ENCODE data around the gene CERT1.

GRCh38 chr5:75356719-75357118 lies 154.7 kb downstream of the CERT1 start:
- TF ChIP-seq, protein P1, sequence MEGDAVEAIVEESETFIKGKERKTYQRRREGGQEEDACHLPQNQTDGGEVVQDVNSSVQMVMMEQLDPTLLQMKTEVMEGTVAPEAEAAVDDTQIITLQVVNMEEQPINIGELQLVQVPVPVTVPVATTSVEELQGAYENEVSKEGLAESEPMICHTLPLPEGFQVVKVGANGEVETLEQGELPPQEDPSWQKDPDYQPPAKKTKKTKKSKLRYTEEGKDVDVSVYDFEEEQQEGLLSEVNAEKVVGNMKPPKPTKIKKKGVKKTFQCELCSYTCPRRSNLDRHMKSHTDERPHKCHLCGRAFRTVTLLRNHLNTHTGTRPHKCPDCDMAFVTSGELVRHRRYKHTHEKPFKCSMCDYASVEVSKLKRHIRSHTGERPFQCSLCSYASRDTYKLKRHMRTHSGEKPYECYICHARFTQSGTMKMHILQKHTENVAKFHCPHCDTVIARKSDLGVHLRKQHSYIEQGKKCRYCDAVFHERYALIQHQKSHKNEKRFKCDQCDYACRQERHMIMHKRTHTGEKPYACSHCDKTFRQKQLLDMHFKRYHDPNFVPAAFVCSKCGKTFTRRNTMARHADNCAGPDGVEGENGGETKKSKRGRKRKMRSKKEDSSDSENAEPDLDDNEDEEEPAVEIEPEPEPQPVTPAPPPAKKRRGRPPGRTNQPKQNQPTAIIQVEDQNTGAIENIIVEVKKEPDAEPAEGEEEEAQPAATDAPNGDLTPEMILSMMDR (IDR thresholded peaks at IDR 0.05; ENCODE audit: low read length): no peak
- TF ChIP-seq EZH2 (IDR thresholded peaks at IDR 0.05; ENCODE audit: borderline replicate concordance, low read length): no peak

Data from OCI-LY1 (cell line).